NCI-H69 (cell line): ENCODE data around the gene KIF18B.
A peak's percentile ranks its signal among the peaks of the same experiment; 100 is the strongest.
"Not testable (repeated sequence)": the region's sequence is repeated elsewhere in the genome, so short reads cannot be mapped to it uniquely, and the experiment has no call there.

Experiments
- DNase-seq: peaks from one replicate; lab custom pipeline; 2025; lab: John Stamatoyannopoulos, UW

KIF18B gene

GRCh38 chr17:44969144-44969780 is 21.7 kb upstream of the KIF18B start:
- DNase-seq: no peak

- DNase-seq: peak; percentile 98
Observed at GRCh38 chr17:44968225-44969143, 20.9 kb upstream of the KIF18B start, which contains the start of gene C1QL1. C1QL1 (minus strand) TSS chr17:44968303; CDS start chr17:44968048, 255 bp downstream.

- DNase-seq: no peak
Observed at GRCh38 chr17:44967907-44968224, 20.3 kb upstream of the KIF18B start.

DNA sequence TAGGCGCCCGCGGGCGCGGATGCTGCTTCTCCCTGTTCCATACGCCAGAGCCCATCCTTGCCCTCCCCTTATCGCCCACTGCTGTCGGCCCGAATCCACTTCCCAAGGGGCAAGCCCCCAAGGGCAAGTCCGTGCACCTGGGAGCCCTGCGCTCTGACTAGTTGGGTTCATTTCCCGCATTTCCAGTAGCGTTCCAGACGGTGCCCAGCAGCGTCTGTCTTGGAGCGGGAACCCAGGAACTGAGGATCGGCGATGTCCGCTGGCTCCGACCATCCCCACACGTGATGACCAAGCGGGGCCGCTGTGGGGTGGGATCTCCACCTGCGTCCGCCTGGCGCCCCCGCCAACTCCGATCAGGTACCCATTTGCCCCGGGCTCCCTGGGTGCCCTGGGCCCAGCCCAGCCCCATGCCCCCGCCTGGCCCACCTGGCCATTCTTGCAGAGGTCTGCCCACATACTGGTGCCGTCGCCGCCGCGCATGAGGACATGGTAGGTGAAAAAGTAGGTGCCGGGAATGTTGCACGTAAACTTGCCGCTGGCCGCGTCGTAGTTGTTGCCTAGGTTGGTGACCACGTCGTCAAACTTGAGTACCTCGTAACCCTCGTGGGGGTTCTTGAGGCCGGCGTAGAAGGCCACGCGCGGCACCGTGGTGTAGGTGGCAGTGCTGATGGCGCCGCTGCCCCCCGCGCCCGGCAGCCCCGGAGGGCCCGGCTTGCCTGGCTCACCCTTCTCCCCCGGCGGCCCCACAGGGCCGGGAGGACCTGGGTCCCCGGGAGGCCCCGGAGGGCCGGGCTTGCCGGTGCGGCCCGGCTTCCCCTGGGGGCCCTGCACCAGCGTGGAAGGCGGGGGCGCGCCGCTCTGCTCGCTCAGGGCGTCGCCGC is 19.7 kb upstream of the KIF18B start:
- peak; percentile 76 for DNase-seq

- DNase-seq: peak; percentile 33
Observed at GRCh38 chr17:44966348-44967025, 18.9 kb upstream of the KIF18B start.

- no peak for DNase-seq
Observed at GRCh38 chr17:44965481-44966234, 18.1 kb upstream of the KIF18B start.

DNA sequence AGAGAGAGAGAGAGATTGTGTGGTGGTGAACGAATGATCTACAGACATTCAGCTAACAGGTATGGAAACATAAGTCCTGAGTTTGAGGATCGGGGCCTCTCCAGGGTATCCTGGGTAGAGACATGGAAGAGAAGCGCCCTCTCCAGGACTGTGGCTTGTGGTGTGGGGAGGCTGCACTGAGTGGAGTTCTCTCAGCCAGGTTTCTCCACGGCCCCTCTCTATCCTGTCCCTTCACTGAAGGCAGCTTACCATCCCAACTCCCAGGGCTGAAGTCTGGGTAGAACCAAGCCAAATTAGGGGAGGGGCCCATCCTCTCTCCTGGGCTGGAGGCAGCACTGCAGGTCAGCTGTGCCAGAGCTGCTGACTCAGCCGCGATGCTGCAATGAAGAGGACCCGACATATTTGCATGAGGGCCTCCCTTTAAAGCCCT is 14.4 kb upstream of the KIF18B start:
- DNase-seq: peak; percentile 24

DNA sequence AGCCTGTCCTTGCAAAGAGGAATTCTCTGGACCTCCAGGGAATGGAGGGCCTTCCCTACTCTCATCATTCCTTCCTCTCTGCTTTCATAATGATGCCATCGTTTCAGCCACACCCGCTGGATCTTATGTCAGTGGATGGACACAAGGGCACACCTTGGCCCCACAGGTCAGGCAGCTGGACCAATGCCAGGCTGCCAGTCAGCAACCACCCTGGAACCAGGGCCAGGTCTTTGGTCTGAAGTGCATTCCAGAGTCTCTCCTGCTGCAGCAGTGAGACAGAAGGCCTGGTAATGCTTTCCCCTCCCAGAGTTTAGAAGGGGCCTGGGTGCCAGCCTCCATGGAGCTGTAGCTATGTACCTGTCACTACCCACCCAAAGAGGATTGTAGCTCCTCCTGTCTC is 13.1 kb upstream of the KIF18B start:
- DNase-seq: peak; percentile 21

GRCh38 chr17:44959821-44960531 is 12.4 kb upstream of the KIF18B start:
- DNase-seq: no peak

DNA sequence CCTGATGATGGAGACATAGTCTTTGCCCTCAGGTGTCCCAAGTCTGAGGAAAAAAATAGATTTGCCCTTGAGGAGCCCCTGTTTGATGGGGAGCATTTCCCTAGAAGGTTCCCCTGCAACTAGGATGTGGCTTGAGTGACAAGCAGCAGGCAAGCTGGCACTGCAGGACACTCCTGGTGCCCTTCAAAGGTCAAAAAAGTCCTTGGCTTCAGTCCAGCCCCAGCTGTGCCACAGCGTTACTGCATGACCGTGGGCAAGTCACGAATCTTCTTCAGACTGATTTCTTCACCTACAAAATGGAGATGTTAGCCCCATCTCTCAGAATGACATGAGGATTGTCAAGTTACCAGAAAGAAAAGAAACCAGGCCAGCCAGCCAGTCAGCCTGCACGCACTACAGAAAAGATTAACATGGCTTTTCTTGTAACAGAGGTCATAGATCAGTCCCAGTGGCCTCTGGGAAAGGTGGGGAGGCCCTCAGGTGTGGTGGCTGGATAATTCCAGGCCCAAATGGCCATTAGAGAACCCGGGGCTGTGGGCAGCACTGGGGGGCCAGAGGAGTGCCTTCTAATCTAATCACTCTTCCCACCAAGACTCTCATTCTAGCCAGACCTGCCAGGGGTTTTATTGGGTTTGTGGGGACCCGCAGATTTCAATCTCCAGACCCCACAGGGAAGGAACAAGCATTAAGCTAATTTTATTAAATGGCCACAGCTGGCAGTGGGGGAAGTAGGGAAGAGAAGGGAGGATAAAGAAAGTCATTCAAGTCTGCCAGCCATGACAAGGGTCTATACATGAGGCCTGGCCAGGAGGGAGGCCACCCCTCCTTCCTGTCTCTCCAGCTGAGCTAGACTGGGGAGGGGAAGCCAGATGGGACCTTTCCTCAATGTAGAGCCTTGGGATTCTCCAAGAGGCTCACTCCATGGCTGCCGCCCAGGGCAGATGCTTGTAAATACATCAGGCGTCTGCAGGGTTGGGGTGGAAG is 9.7 kb upstream of the KIF18B start:
- DNase-seq: peak; percentile 31

GRCh38 chr17:44955674-44956425 is 8.3 kb upstream of the KIF18B start:
- peak; percentile 43 for DNase-seq

- no peak for DNase-seq
Observed at GRCh38 chr17:44952946-44953475, 5.4 kb upstream of the KIF18B start.

GRCh38 chr17:44948315-44948795 is 782 bp upstream of the KIF18B start:
- DNase-seq: no peak

DNA sequence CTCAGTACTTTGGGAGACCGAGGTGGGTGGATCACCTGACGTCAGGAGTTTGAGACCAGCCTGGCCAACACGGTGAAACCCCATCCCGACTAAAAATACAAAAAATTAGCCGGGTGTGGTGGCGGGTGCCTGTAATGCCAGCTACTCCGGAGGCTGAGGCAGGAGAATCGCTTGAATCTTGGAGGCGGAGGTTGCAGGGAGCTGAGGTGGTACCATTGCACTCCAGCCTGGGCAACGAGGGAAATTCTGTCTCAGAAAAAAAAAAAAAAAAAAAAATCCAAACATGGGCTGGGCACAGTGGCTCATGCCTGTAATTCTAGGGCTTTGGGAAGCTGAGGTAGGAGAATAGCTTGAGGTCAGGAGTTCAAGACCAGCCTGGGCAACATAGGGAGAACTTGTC is 1.9 kb downstream of the KIF18B start:
- not testable (repeated sequence) for DNase-seq

DNA sequence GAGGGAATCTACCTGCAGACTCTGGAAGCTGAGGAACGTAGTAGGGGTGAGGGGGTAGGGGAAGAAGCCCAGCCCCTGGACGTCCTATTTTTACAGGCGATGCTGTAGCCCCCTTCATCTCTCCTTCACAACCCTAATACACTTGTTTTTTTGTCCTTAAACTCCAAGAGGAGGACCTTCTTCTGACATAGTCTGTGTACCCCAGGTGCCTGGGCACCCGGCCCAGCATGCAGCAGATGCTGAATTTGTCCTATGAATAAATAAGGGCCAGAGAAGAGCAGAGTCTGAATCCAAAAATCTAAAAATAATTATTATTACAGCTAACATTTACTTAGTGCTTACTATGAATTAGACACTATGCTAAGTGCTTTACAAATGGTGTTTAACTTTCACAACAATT is 5.1 kb downstream of the KIF18B start:
- DNase-seq: no peak

- DNase-seq: no peak
Observed at GRCh38 chr17:44941712-44942331, 5.8 kb downstream of the KIF18B start.

GRCh38 chr17:44940768-44941167 is 6.8 kb downstream of the KIF18B start:
- DNase-seq: no peak
